Measurements from ENCODE around the gene RNF208.

RNF208 gene

DNA sequence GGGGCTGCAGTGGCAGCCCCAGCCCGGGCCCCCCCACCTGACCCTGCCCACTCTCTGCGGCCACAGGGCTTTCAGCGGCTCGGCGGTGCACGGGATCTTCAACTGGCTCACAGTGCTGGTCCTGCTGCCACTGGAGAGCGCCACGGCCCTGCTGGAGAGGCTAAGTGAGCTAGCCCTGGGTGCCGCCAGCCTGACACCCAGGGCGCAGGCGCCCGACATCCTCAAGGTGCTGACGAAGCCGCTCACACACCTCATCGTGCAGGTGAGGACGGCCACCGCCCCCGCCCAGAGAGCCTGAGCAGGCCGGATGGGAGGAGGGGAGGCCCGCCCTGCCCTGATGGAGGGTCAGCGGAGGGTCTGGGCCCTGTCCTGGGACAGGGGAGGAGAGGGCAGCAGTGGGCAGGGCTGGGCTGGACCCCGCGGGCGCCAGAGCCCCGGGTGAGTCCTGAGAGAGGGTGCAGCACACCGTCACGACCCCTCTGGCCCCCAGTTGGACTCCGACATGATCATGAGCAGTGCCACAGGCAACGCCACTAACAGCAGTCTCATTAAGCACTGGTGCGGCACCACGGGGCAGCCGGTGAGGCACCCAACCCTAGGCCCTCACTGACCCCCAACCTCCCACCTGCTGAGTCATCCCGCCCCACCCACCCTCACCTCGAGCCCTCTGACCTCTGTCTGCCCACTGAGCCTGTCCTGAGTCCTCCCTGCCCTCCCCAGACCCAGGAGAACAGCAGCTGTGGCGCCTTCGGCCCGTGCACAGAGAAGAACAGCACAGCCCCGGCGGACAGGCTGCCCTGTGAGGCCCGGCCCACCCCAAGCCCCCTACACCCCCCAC is 11.3 kb upstream of the RNF208 start (continued):
- no peak for TF ChIP-seq ZNF626 (tag by site-specific recombination; IDR thresholded peaks at IDR 0.05)
- TF ChIP-seq ZSCAN30 (tag by site-specific recombination; IDR thresholded peaks at IDR 0.05), result no peak
- 0 out of 2 replicates have a peak, but pooled peaks have one; percentile 31 for TF ChIP-seq BCL11A (tag by site-specific recombination; IDR thresholded peaks at IDR 0.05; ENCODE audit: low read depth)
- TF ChIP-seq ZIC2 (tag by site-specific recombination; IDR thresholded peaks at IDR 0.05), result no peak
- TF ChIP-seq ZNF157 (tag by site-specific recombination; IDR thresholded peaks at IDR 0.05), result peak; percentile 88
- no peak for TF ChIP-seq ZNF112 (tag by site-specific recombination; IDR thresholded peaks at IDR 0.05)
- no peak for TF ChIP-seq ZNF175 (tag by site-specific recombination; IDR thresholded peaks at IDR 0.05)

DNA sequence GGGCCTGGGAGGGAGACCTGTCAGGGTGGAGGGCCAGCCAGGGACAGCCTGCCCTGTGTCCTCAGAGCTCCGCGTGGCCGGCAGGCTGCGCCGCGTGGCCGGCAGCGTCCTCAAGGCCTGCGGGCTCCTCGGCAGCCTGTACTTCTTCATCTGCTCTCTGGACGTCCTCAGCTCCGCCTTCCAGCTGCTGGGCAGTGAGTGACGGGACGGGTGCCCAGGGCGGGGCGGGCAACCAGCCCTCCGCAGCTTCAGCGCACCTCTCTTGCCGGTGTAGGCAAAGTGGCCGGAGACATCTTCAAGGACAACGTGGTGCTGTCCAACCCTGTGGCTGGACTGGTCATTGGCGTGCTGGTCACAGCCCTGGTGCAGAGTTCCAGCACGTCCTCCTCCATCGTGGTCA is 10.5 kb upstream of the RNF208 start:
- Histone ChIP-seq H3K36me3 (ENCODE audit: control insufficient read depth in 2 of 2, insufficient read depth in 1 of 2, low read length in 2 of 2) (no peaks in the 10 kb centered on the region), H3K9me3 (ENCODE audit: control insufficient read depth, insufficient read depth, low read depth, low read length) (no peaks in the 10 kb centered on the region), H3K27ac (ENCODE audit: extremely low read depth, low read depth, low read length) (no peak overlapping the region), H3K4me1 (ENCODE audit: control insufficient read depth, insufficient read depth, low read length) (peaks cover 3% of the 10 kb centered on the region; the same call in 1 of the 2 replicates), H3K4me3 (ENCODE audit: low read depth, low read length) (no peak overlapping the region)
- CTCF ChIA-PET, result no interaction called here
- POLR2A ChIA-PET, result interaction anchor here (0.6 kb wide), 2 partner anchors 13 to 107 kb away, joined by 3 to 6 read pairs; no protein-coding TSS in a partner anchor
- TF ChIP-seq BCL11B (tag by site-specific recombination; IDR thresholded peaks at IDR 0.05; ENCODE audit: low read depth) (0 out of 2 replicates have a peak, but pooled peaks have one; percentile 14), ZNF302 (tag by site-specific recombination; IDR thresholded peaks at IDR 0.05; ENCODE audit: low read depth) (no peak)

DNA sequence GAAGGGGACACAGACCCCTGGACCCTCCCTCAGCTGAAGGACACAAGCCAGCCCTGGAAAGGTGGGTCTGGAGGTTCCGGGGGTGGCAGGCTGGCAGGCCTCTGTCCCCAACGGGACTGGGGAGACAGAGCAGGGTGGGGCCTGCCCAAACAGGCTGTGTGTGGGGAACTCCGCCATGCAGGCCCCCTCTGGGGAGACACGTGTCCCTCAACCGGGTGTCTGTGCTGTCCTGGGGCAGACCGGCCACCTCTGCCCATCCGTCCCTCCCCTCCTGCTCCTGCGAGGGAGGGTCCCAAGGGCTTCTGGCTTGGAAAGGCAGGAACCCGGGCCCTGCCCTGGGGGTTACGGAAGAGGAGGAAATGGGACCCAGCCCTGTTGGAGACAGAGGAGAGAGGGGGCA is 10.1 kb upstream of the RNF208 start:
- POLR2A ChIA-PET, result interaction anchor here (0.6 kb wide), 2 partner anchors 13 to 107 kb away, joined by 3 to 6 read pairs; no protein-coding TSS in a partner anchor
- Histone ChIP-seq H3K4me3 (ENCODE audit: low read depth, low read length) (no peak overlapping the region), H3K36me3 (ENCODE audit: control insufficient read depth in 2 of 2, insufficient read depth in 1 of 2, low read length in 2 of 2) (no peaks in the 10 kb centered on the region), H3K9me3 (ENCODE audit: control insufficient read depth, insufficient read depth, low read depth, low read length) (no peaks in the 10 kb centered on the region), H3K4me1 (ENCODE audit: control insufficient read depth, insufficient read depth, low read length) (no peaks in the 10 kb centered on the region; the same call in 1 of the 2 replicates), H3K27ac (ENCODE audit: extremely low read depth, low read depth, low read length) (no peak overlapping the region)
- TF ChIP-seq SP2 (tag by site-specific recombination; IDR thresholded peaks at IDR 0.05), result no peak
- no peak for TF ChIP-seq ZNF362 (tag by site-specific recombination; IDR thresholded peaks at IDR 0.05)
- 0 out of 2 replicates have a peak, but pooled peaks have one; percentile 9 for TF ChIP-seq GLIS2 (tag by site-specific recombination; IDR thresholded peaks at IDR 0.05)
- CTCF ChIA-PET, result no interaction called here

DNA sequence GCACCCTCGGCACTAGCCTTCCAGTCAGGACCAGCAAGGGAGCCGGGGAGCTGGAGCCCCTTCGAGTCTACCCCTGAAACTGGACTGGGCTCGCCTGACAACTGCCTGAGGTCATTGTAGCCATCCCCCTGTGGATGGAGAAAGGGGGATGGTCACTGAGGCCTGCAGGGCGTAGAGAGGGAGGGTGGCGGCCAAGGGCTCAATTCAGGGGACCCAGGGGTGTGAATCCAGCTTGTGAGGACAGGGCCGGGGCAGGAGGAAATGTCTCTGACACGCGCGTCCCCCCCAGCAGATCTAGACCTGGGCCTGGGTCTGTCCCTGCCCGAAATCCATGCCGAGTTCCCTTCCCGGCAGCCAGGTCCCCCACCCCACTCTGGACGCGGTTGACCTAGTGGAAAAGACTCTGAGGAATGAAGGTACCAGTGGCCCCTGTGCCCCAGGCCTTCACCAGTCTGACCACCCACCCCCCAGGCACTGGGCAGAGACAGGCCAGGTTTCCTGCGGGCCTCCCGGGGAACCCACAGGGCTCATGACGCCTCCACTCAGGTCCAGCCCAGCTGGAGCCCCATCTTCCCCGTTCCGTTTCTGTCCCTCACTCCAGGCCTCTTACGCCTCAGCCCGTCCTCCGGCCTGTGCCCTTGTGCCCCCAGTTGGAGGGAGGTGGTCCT is 9.5 kb upstream of the RNF208 start:
- 0 out of 2 replicates have a peak, but pooled peaks have one; percentile 12 for TF ChIP-seq GLIS2 (tag by site-specific recombination; IDR thresholded peaks at IDR 0.05)
- TF ChIP-seq, protein P1, sequence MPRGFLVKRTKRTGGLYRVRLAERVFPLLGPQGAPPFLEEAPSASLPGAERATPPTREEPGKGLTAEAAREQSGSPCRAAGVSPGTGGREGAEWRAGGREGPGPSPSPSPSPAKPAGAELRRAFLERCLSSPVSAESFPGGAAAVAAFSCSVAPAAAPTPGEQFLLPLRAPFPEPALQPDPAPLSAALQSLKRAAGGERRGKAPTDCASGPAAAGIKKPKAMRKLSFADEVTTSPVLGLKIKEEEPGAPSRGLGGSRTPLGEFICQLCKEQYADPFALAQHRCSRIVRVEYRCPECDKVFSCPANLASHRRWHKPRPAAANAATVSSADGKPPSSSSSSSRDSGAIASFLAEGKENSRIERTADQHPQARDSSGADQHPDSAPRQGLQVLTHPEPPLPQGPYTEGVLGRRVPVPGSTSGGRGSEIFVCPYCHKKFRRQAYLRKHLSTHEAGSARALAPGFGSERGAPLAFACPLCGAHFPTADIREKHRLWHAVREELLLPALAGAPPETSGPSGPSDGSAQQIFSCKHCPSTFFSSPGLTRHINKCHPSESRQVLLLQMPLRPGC (tag by site-specific recombination; IDR thresholded peaks at IDR 0.05), result no peak
- TF ChIP-seq ZNF341 (tag by site-specific recombination; IDR thresholded peaks at IDR 0.05; ENCODE audit: low read depth), result 0 out of 2 replicates have a peak, but pooled peaks have one; percentile 12
- TF ChIP-seq ZNF830 (tag by site-specific recombination; IDR thresholded peaks at IDR 0.05; ENCODE audit: low read depth), result no peak
- peak; percentile 18; the same call in 1 of the 2 replicates for TF ChIP-seq BCL11B (tag by site-specific recombination; IDR thresholded peaks at IDR 0.05; ENCODE audit: low read depth)
- H3K36me3 ChIP-seq (ENCODE audit: control insufficient read depth in 2 of 2, insufficient read depth in 1 of 2, low read length in 2 of 2), result no peaks in the 10 kb centered on the region
- H3K4me1 ChIP-seq (ENCODE audit: control insufficient read depth, insufficient read depth, low read length), result no peaks in the 10 kb centered on the region
- H3K4me3 ChIP-seq (ENCODE audit: low read depth, low read length), result no peak overlapping the region
- H3K9me3 ChIP-seq (ENCODE audit: control insufficient read depth, insufficient read depth, low read depth, low read length), result no peaks in the 10 kb centered on the region
- CTCF ChIA-PET, result no interaction called here
- POLR2A ChIA-PET, result interaction anchor here (0.8 kb wide), 1 partner anchor 23 kb away, joined by 3 read pairs; no protein-coding TSS in a partner anchor
- no peak overlapping the region for H3K27ac ChIP-seq (ENCODE audit: extremely low read depth, low read depth, low read length)

Data from HEK293 (cell line).